GM12874 (cell line): ENCODE measurements around the gene RSPO1.

Source experiments
- TF ChIP-seq, protein P1 (sequence below): IDR thresholded peaks from 2 replicates; pipeline ENCODE4 v1.5.1; 2011; ENCODE audit warnings: low read depth, mild to moderate bottlenecking, control low read depth, low read length, moderate library complexity; ENCODE audit not compliant: insufficient read depth

The RSPO1 gene

DNA sequence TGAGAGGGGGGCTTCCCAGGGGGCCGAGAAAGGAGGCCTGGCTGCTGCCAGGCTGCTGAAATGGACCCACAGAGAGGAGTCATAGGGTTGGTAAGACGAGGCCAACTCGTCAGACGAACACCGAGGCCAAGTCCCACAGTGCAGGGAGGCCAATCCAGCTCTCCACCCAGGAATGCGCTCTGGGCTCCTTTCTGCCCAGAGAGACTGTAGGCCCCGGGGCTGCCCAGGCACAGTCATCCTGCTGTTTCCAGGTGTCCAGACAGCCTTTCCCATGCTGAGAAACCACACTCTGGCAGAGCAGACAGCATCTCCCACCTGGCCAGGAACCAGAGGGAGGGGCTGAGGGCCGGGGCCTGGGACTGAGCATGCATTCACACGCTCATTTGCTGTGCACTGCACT is 26.7 kb upstream of the RSPO1 start:
- TF ChIP-seq, protein P1, sequence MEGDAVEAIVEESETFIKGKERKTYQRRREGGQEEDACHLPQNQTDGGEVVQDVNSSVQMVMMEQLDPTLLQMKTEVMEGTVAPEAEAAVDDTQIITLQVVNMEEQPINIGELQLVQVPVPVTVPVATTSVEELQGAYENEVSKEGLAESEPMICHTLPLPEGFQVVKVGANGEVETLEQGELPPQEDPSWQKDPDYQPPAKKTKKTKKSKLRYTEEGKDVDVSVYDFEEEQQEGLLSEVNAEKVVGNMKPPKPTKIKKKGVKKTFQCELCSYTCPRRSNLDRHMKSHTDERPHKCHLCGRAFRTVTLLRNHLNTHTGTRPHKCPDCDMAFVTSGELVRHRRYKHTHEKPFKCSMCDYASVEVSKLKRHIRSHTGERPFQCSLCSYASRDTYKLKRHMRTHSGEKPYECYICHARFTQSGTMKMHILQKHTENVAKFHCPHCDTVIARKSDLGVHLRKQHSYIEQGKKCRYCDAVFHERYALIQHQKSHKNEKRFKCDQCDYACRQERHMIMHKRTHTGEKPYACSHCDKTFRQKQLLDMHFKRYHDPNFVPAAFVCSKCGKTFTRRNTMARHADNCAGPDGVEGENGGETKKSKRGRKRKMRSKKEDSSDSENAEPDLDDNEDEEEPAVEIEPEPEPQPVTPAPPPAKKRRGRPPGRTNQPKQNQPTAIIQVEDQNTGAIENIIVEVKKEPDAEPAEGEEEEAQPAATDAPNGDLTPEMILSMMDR, result no peak

DNA sequence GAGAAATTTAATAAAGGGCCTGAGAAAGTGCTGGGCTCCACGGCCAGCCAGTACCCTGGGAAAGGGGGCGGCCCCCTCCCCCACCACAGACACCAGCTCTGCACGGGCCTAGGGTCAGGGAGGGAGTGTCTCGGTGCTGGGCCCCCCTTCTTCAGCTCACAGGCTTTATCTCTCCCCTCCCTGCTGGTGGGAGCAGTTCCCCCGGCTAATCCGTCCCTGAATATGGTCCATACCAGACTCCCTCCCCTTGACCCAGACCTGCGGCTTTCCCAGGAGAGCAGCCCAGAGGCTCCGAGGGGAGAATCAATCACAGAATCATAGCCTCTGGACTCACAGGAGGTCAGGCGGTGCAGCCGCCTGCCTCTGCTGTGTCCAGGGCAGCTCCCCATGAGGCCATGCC is 26.0 kb upstream of the RSPO1 start:
- TF ChIP-seq, protein P1, result no peak

DNA sequence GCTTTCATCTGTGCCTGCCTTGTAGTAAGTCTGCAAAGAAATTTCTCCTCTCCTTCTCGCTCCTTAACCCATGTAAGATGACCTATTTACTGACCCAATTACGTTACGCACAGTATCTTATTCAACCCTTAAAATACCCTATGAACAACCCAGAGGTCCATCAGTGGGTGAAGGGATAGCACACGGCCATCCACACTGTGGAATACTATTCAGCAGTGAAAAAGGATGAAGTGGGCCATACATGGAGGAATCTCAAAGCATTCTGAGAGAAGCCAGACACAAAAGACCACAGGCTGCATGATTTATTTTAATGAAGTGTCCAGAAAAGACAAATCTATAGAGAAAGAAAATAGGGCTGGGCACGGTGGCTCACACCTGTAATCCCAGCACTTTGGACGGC is 23.8 kb upstream of the RSPO1 start:
- TF ChIP-seq, protein P1, result no peak

DNA sequence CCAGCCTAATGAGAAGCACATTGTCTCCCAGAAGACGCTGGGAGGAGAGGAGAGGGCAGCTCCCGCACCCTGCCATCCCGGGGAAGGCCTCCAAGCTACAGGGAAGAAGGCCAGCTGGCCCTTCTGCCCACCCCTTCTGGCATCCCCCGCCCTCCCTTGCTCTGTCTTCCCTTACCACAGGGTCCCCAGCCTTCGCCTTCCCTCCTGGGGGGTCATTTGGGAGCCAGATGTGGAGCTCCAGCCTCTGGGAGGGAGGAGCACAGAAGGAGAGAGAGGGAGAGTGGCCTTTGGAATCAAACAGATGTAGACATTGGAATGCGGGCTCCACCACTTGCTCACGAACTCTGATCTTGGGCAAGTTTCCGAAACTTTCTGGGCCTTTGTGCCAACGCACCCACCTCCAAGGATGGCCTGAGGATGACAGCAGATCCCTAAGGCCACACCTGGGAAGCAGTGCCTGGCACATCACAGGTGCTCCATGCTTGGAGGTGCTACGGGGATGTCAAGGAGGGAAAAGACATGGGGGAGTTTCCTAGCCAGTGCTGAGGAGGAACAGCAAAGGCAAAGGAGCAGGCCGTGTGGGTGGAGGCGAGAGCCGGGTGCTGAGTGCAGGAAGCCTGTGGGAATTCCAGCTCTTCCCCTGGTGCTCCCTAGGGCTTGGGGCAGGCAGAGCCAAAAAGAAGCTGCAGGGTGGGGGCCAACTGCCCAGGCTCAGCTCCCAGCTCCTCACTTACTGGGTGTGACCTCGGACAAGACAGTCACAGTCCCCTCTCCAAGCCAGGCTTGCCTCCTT is 23.1 kb upstream of the RSPO1 start:
- TF ChIP-seq, protein P1, result no peak

DNA sequence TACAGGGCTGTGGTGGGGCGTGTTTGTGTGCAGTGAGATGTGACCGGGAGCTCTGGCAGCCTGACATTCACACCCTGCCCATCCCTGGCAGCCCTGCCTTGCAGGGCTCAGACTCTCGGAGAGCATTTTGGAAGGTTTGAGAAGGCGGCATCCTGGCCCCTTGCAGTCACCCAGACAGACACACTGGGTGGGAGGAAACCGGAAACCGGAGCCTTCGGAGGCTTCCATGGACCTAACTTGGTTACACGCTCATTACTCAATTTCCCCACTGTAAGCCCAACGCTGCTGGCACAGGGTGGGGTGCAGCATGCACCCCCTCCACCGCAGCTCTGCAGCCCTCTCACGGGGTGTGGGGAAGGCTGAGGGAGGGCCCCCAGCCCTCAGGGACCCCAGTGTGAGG is 22.2 kb upstream of the RSPO1 start:
- TF ChIP-seq, protein P1, result no peak

DNA sequence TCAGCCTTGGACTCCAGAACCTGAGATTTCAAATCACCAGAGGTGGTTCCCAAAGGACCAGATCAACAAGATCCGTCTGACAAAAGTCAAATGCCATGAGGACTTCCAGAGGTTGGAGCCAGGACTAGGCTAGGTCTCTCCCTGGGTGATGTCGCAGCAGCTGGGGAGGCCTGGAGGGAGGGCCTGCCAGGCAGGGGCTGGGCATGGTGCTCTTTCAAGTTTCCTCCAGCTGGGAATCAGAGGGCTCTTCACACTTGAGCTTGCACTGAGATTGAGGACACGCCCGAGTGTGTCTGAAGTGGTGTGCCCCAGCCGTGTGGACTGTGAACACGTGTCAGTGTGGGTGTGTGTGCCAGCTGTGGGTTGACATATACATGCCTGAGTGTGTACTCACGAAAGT is 21.3 kb upstream of the RSPO1 start:
- TF ChIP-seq, protein P1, result no peak

DNA sequence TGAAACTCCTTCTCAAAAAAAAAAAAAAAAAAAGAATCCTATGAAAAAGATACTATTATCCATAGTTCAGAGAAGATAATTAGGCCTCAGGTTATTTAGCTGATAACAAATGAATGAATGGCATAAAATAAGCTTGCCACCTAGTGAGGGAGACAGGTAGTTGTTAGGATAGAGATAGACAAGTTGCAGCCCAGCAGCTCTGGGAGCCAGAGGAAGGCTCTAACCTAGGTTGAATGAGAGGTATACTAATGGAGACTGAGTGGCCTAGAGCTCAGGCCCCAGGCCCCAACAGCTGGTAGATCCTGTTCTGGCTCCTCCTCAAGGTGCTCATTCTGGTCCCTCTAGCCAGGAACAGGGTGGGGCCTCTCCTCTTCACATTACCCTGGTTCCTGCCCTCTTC is 20.6 kb upstream of the RSPO1 start:
- TF ChIP-seq, protein P1, result no peak
